Choroid plexus epithelial cell (primary cell): ENCODE results near the gene GRIK1.

ENCODE experiments used
- DNase-seq: peaks from one replicate; pipeline ENCODE4 v3.0.0-alpha.2; 2010; ENCODE audit warnings: low read depth
- H3K4me3 ChIP-seq: 2 replicates; pipeline ENCODE4 v1.5.1; 2011; ENCODE audit warnings: low read depth, mild to moderate bottlenecking, control low read depth, low read length, moderate library complexity
- CTCF ChIP-seq: conservative IDR thresholded peaks from 2 replicates; pipeline ENCODE4 v1.5.1; 2011; ENCODE audit warnings: low read depth, mild to moderate bottlenecking, control low read depth, inconsistent platforms, low read length, moderate library complexity

Gene GRIK1

DNA sequence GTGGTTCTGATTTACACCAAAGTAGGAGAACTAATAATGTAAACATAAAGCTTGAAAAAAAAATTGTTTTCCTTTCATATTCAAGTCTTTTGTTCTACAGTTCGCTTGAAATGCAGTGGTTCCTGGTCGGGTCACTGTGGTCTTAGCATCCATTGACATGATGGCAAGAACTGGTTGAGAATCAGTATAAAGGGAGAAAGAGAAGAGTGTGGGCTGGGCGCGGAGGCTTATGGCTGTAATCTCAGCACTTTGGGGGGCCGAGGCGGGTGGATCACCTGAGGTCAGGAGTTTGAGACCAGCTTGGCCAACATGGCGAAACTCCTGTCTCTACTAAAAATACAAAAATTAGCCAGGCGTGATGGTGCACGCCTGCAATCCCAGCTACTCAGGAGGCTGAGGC is 390.2 kb downstream of the GRIK1 start:
- TF ChIP-seq CTCF, result no peak
- no peak for DNase-seq
- H3K4me3 ChIP-seq, result no peak overlapping the region

DNA sequence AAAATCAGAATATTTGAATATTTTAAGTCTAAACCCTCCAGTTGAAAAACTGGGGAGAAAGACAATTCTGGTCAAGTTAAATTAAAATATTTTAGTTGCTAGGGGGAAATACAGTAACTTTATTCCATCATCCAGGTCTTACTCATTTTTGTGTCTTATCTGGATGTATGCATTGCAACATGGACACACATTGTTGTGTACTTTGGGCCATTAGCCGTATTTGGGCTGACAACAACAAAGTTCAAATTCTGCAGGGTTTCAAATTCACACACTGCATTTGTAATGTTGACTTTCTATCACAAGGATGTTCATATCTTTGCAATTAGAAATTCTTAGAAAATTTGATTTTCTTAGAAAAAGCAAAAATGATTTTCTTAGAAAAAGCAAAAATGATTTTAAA is 391.8 kb downstream of the GRIK1 start:
- no peak overlapping the region for H3K4me3 ChIP-seq
- no peak for DNase-seq
- no peak for TF ChIP-seq CTCF

GRCh38 chr21:29546071-29546470 is 393.7 kb downstream of the GRIK1 start:
- TF ChIP-seq CTCF, result no peak
- DNase-seq, result no peak
- no peak overlapping the region for H3K4me3 ChIP-seq

DNA sequence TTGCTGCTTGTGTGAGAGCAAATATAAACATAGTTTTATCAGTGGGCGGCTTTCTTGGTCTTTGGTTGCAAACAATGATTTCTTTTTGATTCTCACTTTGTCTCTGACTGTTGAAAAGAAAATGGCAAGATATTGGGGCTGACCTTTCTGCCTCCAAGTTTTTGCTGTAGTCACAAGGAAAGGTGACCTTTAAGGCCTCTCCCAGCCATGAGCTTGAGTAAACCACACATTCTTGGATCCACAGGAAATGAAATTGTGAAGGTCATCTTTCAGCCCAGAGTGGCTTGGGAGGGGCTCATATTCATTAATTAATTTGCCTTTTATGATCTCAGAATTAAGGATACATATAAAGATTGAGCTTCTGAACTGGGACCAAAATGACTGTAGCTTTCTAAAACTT is 399.5 kb downstream of the GRIK1 start:
- peak; percentile 22 for DNase-seq
- no peak overlapping the region for H3K4me3 ChIP-seq
- no peak for TF ChIP-seq CTCF

- no peak for TF ChIP-seq CTCF
- no peak overlapping the region for H3K4me3 ChIP-seq
- peak; percentile 84 for DNase-seq
Observed at GRCh38 chr21:29538115-29538514, 401.7 kb downstream of the GRIK1 start.

- no peak for DNase-seq
- H3K4me3 ChIP-seq, result no peak overlapping the region
- TF ChIP-seq CTCF, result no peak
Observed at GRCh38 chr21:29534448-29534847, 405.3 kb downstream of the GRIK1 start.

DNA sequence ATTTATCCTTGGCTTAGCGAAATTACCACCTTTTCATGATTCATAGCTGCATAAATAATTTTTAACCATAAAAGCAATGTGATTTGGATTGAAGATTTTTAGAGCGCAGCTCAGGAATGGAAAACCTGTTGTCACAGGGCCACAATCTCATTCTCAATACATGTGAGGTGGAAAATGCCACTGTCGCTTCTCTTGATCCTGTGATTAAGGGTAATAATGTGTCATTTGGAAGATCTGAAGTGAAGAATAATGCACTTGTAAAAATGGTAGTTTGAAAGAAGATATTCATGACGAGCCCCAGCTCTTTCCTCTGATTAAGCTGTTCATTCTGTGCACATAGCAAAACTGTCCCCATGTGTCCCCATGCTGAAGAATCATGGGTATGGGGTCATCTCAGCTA is 410.7 kb downstream of the GRIK1 start:
- no peak overlapping the region for H3K4me3 ChIP-seq
- DNase-seq, result no peak
- no peak for TF ChIP-seq CTCF
